Naive B cell (primary cell): ENCODE measurements around the gene MRPL20. TPM values are rescaled to one million over a fixed set of nuclear protein-coding genes. Genes with fewer than 3 reads are reported as not detected.
A peak's percentile ranks its signal among the peaks of the same experiment; 100 is the strongest.
"Not testable (repeated sequence)": the region's sequence is repeated elsewhere in the genome, so short reads cannot be mapped to it uniquely, and the experiment has no call there.

ENCODE experiments used
- ATAC-seq, 2 donors: fragments of 150-1000 bp; cut with Tn5 transposase; 2 replicates each; pipeline ENCODE4 v1.10.0; 2021; ENCODE audit warnings: low read depth in 2 of 2, mild to moderate bottlenecking in 2 of 2, moderate library complexity in 2 of 2
- DNase-seq: peaks from one replicate; pipeline ENCODE4 v3.0.0; 2022
- H3K27ac Mint-ChIP-seq, 6 donors: one replicate each; pipeline ENCODE4 v1.8.0; 2020 to 2022; ENCODE audit warnings: mild to moderate bottlenecking in 6 of 6, mixed read lengths in 6 of 6, moderate library complexity in 5 of 6, inconsistent platforms in 2 of 6
- H3K27me3 Mint-ChIP-seq, 3 donors: one replicate each; pipeline ENCODE4 v1.8.0; 2021 to 2022; ENCODE audit warnings: mixed read lengths in 3 of 3, mild to moderate bottlenecking in 1 of 3
- H3K36me3 Mint-ChIP-seq, 2 donors: one replicate each; pipeline ENCODE4 v1.8.0; 2020 to 2022; ENCODE audit warnings: mixed read lengths in 2 of 2, inconsistent platforms in 1 of 2, mild to moderate bottlenecking in 1 of 2
- H3K4me1 Mint-ChIP-seq, 3 donors: one replicate each; pipeline ENCODE4 v1.8.0; 2020 to 2022; ENCODE audit warnings: mixed read lengths in 3 of 3, inconsistent platforms in 1 of 3, mild to moderate bottlenecking in 1 of 3, moderate library complexity in 1 of 3
- H3K4me3 Mint-ChIP-seq, 8 donors: one replicate each; pipeline ENCODE4 v1.8.0; 2020 to 2022; ENCODE audit warnings: mild to moderate bottlenecking in 8 of 8, mixed read lengths in 8 of 8, moderate library complexity in 8 of 8, inconsistent platforms in 2 of 8
- H3K9me3 Mint-ChIP-seq, 7 donors: one replicate each; pipeline ENCODE4 v1.8.0; 2020 to 2022; ENCODE audit warnings: mixed read lengths in 7 of 7, mild to moderate bottlenecking in 5 of 7, inconsistent platforms in 2 of 7, moderate library complexity in 1 of 7
- polyA plus RNA-seq, 6 donors: library from polyadenylated mRNA; unstranded; fragments of 300-500 nt; fragmentation: Illumina TruSeq; gene quantifications; one replicate each; pipeline ENCODE4 v1.2.3, GENCODE V29; 2021; ENCODE audit warnings: low read depth in 6 of 6

MRPL20 gene
- polyA plus RNA-seq, 6 donors from 2014 or later, result 75.1 to 129 (median 102) TPM

- DNase-seq (no peak), ATAC-seq (no peak)
- H3K9me3 Mint-ChIP-seq, result no peaks in the 10 kb centered on the region
- H3K27me3 Mint-ChIP-seq, result no peaks in the 10 kb centered on the region
- H3K36me3 Mint-ChIP-seq, result no peaks in the 10 kb centered on the region
- H3K27ac Mint-ChIP-seq, result peak overlapping the region in 4 of 6 donors; percentile 24 to 97 (median 78)
- H3K4me1 Mint-ChIP-seq, result peaks cover 7 to 25% (median 18%) of the 10 kb centered on the region in 3 donors
- peak overlapping the region; percentile 63 to 95 (median 92) for H3K4me3 Mint-ChIP-seq
These were observed 33.1 kb downstream of the MRPL20 start for GRCh38 chr1:1373815-1374588.

- DNase-seq (no peak), ATAC-seq (no peak)
- Mint-ChIP-seq H3K4me3 (peak overlapping the region; percentile 30 to 95 (median 76)), H3K4me1 (peaks cover 7 to 25% (median 18%) of the 10 kb centered on the region in 3 donors), H3K27ac (peak overlapping the region in 4 of 6 donors; percentile 19 to 97 (median 58)), H3K36me3 (no peaks in the 10 kb centered on the region), H3K9me3 (no peaks in the 10 kb centered on the region), H3K27me3 (no peaks in the 10 kb centered on the region)
These were observed 33.9 kb downstream of the MRPL20 start for GRCh38 chr1:1373051-1373814.

- H3K27ac Mint-ChIP-seq, result peak overlapping the region in 3 of 6 donors; percentile 14 to 60 (median 20)
- no peaks in the 10 kb centered on the region for H3K36me3 Mint-ChIP-seq
- no peaks in the 10 kb centered on the region for H3K9me3 Mint-ChIP-seq
- H3K27me3 Mint-ChIP-seq, result no peaks in the 10 kb centered on the region
- peaks cover 7 to 25% (median 18%) of the 10 kb centered on the region in 3 donors for H3K4me1 Mint-ChIP-seq
- ATAC-seq (peak; percentile 24), DNase-seq (peak; percentile 73)
- peak overlapping the region; percentile 9 to 79 (median 52) for H3K4me3 Mint-ChIP-seq
These were observed 35.1 kb downstream of the MRPL20 start for GRCh38 chr1:1371746-1372711.

- Mint-ChIP-seq H3K27ac (no peak overlapping the region), H3K36me3 (no peaks in the 10 kb centered on the region), H3K9me3 (no peaks in the 10 kb centered on the region), H3K4me1 (peaks cover 7 to 24% (median 18%) of the 10 kb centered on the region in 3 donors), H3K4me3 (peak overlapping the region in 1 of 8 donors; percentile 79), H3K27me3 (no peaks in the 10 kb centered on the region)
- no peak for DNase-seq
- ATAC-seq, result no peak
These were observed 35.7 kb downstream of the MRPL20 start for GRCh38 chr1:1371364-1371745.

GRCh38 chr1:1370771-1371300, 36.3 kb downstream of the MRPL20 start:
- Mint-ChIP-seq H3K9me3 (no peaks in the 10 kb centered on the region), H3K4me1 (peaks cover 7 to 20% (median 18%) of the 10 kb centered on the region in 3 donors), H3K27ac (no peak overlapping the region), H3K27me3 (no peaks in the 10 kb centered on the region), H3K36me3 (no peaks in the 10 kb centered on the region), H3K4me3 (peak overlapping the region in 1 of 8 donors; percentile 29)
- DNase-seq, result no peak
- no peak for ATAC-seq

GRCh38 chr1:1370094-1370493, 37.0 kb downstream of the MRPL20 start:
- H3K9me3 Mint-ChIP-seq, ATAC-seq, H3K27me3 Mint-ChIP-seq, DNase-seq, H3K36me3 Mint-ChIP-seq: not testable (repeated sequence)
- peak overlapping the region in 1 of 8 donors; percentile 30 for H3K4me3 Mint-ChIP-seq
- H3K27ac Mint-ChIP-seq, result peak overlapping the region in 1 of 6 donors; percentile 49
- H3K4me1 Mint-ChIP-seq, result peaks cover 3 to 18% (median 15%) of the 10 kb centered on the region in 3 donors

GRCh38 chr1:1367315-1367714, 39.8 kb downstream of the MRPL20 start:
- H3K27me3 Mint-ChIP-seq, result peaks cover 0 to under 1% (median under 1%) of the 10 kb centered on the region in 3 donors
- no peak for ATAC-seq
- H3K4me1 Mint-ChIP-seq, result peaks cover 0 to 2% (median 0%) of the 10 kb centered on the region in 3 donors
- H3K27ac Mint-ChIP-seq, result no peak overlapping the region
- no peaks in the 10 kb centered on the region for H3K9me3 Mint-ChIP-seq
- H3K4me3 Mint-ChIP-seq, result no peak overlapping the region
- H3K36me3 Mint-ChIP-seq, result no peaks in the 10 kb centered on the region
- no peak for DNase-seq

GRCh38 chr1:1366699-1367066, 40.4 kb downstream of the MRPL20 start:
- no peak for DNase-seq
- H3K27me3 Mint-ChIP-seq, result peaks cover 0 to 7% (median 5%) of the 10 kb centered on the region in 3 donors
- H3K27ac Mint-ChIP-seq, result no peak overlapping the region
- H3K36me3 Mint-ChIP-seq, result no peaks in the 10 kb centered on the region
- no peak overlapping the region for H3K4me3 Mint-ChIP-seq
- no peak for ATAC-seq
- no peaks in the 10 kb centered on the region for H3K4me1 Mint-ChIP-seq
- no peaks in the 10 kb centered on the region for H3K9me3 Mint-ChIP-seq

- peaks cover 0 to 2% of the 10 kb centered on the region in 2 donors for H3K36me3 Mint-ChIP-seq
- H3K27me3 Mint-ChIP-seq, result peaks cover 3 to 9% (median 7%) of the 10 kb centered on the region in 3 donors
- DNase-seq (no peak), ATAC-seq (no peak)
- H3K27ac Mint-ChIP-seq, result no peak overlapping the region
- no peaks in the 10 kb centered on the region for H3K9me3 Mint-ChIP-seq
- H3K4me3 Mint-ChIP-seq, result no peak overlapping the region
- H3K4me1 Mint-ChIP-seq, result peaks cover 0 to under 1% (median 0%) of the 10 kb centered on the region in 3 donors
These were observed 41.0 kb downstream of the MRPL20 start for GRCh38 chr1:1365875-1366698.

- H3K4me1 Mint-ChIP-seq, result peaks cover under 1 to 7% (median 2%) of the 10 kb centered on the region in 3 donors
- no peaks in the 10 kb centered on the region for H3K9me3 Mint-ChIP-seq
- ATAC-seq (no peak), DNase-seq (no peak)
- H3K36me3 Mint-ChIP-seq, result peaks cover 0 to 8% of the 10 kb centered on the region in 2 donors
- peaks cover 15 to 24% (median 17%) of the 10 kb centered on the region in 3 donors for H3K27me3 Mint-ChIP-seq
- no peak overlapping the region for H3K27ac Mint-ChIP-seq
- peak overlapping the region in 1 of 8 donors; percentile 81 for H3K4me3 Mint-ChIP-seq
These were observed 42.8 kb downstream of the MRPL20 start for GRCh38 chr1:1364266-1364665.

GRCh38 chr1:1361982-1362423, 45.1 kb downstream of the MRPL20 start:
- ATAC-seq, result no peak
- Mint-ChIP-seq H3K4me3 (no peak overlapping the region), H3K27ac (peak overlapping the region in 2 of 6 donors; percentile 47 to 80), H3K36me3 (peaks cover 0 to 8% of the 10 kb centered on the region in 2 donors), H3K4me1 (peaks cover 5 to 9% (median 6%) of the 10 kb centered on the region in 3 donors), H3K27me3 (peaks cover 20 to 46% (median 40%) of the 10 kb centered on the region in 3 donors), H3K9me3 (no peaks in the 10 kb centered on the region)
- no peak for DNase-seq
